Ishikawa (cell line): Measurements from ENCODE around the gene LCP1.

Experiments used
- CEBPB ChIP-seq: IDR thresholded peaks from 2 replicates; pipeline ENCODE4 v1.6.1; 2012
- CREB1 ChIP-seq: IDR thresholded peaks from 2 replicates; pipeline ENCODE4 v1.6.1; 2012; ENCODE audit warnings: low read depth
- EGR1 ChIP-seq: IDR thresholded peaks from 2 replicates; pipeline ENCODE4 v1.6.1; 2012
- EP300 ChIP-seq: IDR thresholded peaks from 2 replicates; pipeline ENCODE4 v1.6.1; 2012; ENCODE audit warnings: borderline replicate concordance
- FOXM1 ChIP-seq: IDR thresholded peaks from 2 replicates; pipeline ENCODE4 v1.6.1; 2012; ENCODE audit warnings: low read depth, borderline replicate concordance
- NFIC ChIP-seq: IDR thresholded peaks from 2 replicates; pipeline ENCODE4 v1.6.1; 2012
- RAD21 ChIP-seq: IDR thresholded peaks from 2 replicates; pipeline ENCODE4 v1.6.1; 2012; ENCODE audit warnings: low read depth
- TAF1 ChIP-seq: IDR thresholded peaks from 2 replicates; pipeline ENCODE4 v1.6.1; 2012; ENCODE audit warnings: low read depth, mild to moderate bottlenecking
- TCF12 ChIP-seq: IDR thresholded peaks from 2 replicates; pipeline ENCODE4 v1.6.1; 2012; ENCODE audit warnings: low read depth
- TEAD4 ChIP-seq: IDR thresholded peaks from 2 replicates; pipeline ENCODE4 v1.6.1; 2012
- YY1 ChIP-seq: IDR thresholded peaks from 2 replicates; pipeline ENCODE4 v1.6.1; 2012; ENCODE audit warnings: low read depth
- ZBTB7A ChIP-seq: IDR thresholded peaks from 2 replicates; pipeline ENCODE4 v1.6.1; 2012; ENCODE audit warnings: low read depth
- TF ChIP-seq, protein P1 (sequence below): IDR thresholded peaks from 2 replicates; pipeline ENCODE4 v1.6.1; 2012; ENCODE audit warnings: low read depth, mild to moderate bottlenecking
- TF ChIP-seq, protein P2 (sequence below): IDR thresholded peaks from 2 replicates; pipeline ENCODE4 v1.6.1; 2012
- TF ChIP-seq, protein P3 (sequence below): IDR thresholded peaks from 2 replicates; pipeline ENCODE4 v1.6.1; 2012

The LCP1 gene

DNA sequence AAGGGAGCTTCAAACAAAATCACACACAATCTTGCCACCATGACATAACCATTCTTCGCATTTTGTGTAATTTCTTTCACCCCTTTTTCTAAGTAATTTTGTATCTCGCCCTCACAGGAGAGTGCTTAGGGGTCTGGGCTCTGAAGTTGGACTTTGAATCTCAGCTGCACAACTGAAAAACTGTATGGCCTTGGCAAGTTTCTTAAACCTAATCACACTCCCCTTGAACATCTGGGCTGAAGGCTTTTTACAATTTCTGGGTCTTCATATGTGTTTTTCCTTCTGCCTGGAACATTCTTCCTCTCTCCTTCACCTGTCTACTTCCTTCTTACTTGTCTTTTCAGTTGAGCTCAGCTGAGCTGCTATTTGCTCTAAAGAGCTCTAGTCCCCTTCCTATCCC is 52.9 kb downstream of the LCP1 start:
- TF ChIP-seq TAF1 (no peak), ZBTB7A (no peak), EP300 (no peak), EGR1 (no peak), NFIC (no peak), CREB1 (no peak)
- TF ChIP-seq, protein P1, sequence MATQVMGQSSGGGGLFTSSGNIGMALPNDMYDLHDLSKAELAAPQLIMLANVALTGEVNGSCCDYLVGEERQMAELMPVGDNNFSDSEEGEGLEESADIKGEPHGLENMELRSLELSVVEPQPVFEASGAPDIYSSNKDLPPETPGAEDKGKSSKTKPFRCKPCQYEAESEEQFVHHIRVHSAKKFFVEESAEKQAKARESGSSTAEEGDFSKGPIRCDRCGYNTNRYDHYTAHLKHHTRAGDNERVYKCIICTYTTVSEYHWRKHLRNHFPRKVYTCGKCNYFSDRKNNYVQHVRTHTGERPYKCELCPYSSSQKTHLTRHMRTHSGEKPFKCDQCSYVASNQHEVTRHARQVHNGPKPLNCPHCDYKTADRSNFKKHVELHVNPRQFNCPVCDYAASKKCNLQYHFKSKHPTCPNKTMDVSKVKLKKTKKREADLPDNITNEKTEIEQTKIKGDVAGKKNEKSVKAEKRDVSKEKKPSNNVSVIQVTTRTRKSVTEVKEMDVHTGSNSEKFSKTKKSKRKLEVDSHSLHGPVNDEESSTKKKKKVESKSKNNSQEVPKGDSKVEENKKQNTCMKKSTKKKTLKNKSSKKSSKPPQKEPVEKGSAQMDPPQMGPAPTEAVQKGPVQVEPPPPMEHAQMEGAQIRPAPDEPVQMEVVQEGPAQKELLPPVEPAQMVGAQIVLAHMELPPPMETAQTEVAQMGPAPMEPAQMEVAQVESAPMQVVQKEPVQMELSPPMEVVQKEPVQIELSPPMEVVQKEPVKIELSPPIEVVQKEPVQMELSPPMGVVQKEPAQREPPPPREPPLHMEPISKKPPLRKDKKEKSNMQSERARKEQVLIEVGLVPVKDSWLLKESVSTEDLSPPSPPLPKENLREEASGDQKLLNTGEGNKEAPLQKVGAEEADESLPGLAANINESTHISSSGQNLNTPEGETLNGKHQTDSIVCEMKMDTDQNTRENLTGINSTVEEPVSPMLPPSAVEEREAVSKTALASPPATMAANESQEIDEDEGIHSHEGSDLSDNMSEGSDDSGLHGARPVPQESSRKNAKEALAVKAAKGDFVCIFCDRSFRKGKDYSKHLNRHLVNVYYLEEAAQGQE, result no peak

DNA sequence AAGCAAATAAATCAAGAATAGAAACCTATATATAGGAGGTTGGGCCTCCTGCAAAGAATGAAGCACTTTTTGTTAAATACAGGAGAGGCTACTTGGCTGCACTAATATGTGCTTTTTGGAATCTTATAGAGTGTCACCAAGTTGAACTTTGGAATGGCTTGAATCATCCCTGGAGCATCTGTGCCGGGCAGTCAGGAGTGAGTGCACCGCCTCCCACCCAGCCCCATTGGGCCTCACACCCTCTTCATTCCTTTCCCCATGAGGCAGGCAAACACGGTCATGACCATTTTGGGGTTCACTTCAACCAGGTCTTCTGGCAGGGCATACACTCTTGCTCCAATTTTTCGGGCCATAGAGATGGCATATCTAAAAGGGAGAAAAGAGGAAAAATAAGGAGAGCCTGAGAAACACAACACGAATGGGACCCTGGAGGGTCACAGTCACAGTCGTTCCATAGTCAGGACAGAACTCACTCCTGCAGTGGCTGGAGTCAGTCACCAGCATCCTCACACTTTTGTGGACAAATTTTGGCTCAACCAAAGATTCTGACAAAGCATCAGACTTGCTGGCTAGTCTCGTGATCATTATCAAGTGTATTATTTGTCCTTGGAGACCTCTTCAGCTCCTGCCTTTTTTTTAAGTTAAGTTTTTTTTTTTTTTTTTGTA is 54.5 kb downstream of the LCP1 start:
- TF ChIP-seq TCF12, result no peak
- TF ChIP-seq CEBPB, result no peak

DNA sequence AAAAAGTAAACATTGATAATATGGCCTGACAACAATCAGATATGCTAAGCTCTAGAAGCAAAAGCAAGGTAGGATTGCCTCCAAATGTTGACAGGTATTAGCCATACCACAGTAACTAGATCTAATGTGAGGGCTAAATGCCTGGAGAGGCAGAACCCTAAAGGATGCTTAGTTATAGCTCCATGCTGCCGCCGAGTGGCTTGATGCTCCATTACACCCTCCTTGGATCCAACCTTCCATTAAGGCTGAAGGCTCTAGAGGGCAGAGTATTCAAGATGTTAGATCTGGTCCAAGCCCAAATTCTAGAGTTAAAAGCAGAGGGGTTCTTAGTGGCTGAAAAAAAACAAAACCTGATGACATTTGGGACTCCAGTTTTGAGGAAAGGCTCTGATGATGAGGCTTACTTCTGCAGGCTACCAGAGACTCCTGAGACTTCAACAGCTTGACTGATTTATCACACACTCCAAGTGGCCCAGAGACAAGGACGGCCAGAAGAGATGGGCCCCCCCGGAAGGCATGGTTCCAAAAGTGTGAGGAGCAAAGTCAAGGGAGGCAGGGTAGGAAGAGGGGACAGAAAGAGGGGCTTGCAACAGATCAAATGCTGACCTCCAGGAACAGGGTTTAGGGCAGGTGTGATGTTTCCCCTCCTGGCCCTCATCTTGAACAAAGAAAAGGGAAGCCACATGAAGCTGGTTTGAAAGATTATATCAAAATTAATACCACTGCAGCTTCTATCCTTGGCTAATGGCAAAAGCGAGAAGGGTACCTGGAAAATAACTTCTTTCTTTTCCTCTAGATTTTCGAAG is 55.2 kb downstream of the LCP1 start:
- no peak for TF ChIP-seq YY1
- peak; percentile 74 for TF ChIP-seq RAD21

DNA sequence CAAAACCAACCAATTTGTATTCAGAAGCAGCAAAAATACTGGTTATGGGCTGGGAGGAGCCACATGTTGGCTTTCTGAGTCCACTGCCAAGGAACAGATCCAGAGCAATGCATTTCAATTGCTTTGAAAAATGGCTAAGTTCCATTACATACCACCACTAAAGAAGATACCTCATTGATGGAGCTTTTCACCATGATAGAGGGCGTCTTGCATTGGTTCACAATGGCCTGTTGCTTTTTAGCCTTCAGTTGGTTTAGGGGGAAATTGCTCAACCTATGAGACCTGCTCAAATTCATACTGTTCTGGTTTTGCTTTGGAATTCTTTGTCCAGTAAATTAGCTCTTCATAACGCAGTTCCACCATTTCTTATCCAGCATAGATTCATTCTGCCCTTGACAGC is 55.9 kb downstream of the LCP1 start:
- TF ChIP-seq TCF12, result no peak
- TF ChIP-seq YY1, result no peak
- TF ChIP-seq, protein P2, sequence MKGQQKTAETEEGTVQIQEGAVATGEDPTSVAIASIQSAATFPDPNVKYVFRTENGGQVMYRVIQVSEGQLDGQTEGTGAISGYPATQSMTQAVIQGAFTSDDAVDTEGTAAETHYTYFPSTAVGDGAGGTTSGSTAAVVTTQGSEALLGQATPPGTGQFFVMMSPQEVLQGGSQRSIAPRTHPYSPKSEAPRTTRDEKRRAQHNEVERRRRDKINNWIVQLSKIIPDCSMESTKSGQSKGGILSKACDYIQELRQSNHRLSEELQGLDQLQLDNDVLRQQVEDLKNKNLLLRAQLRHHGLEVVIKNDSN, result no peak
- TF ChIP-seq, protein P3, sequence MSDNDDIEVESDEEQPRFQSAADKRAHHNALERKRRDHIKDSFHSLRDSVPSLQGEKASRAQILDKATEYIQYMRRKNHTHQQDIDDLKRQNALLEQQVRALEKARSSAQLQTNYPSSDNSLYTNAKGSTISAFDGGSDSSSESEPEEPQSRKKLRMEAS, result no peak
- TF ChIP-seq, protein P1, result no peak
- no peak for TF ChIP-seq ZBTB7A
- TF ChIP-seq EP300, result no peak
- TF ChIP-seq FOXM1, result no peak
- no peak for TF ChIP-seq RAD21
- no peak for TF ChIP-seq CEBPB
- TF ChIP-seq TEAD4, result no peak
- no peak for TF ChIP-seq TAF1
- no peak for TF ChIP-seq NFIC

DNA sequence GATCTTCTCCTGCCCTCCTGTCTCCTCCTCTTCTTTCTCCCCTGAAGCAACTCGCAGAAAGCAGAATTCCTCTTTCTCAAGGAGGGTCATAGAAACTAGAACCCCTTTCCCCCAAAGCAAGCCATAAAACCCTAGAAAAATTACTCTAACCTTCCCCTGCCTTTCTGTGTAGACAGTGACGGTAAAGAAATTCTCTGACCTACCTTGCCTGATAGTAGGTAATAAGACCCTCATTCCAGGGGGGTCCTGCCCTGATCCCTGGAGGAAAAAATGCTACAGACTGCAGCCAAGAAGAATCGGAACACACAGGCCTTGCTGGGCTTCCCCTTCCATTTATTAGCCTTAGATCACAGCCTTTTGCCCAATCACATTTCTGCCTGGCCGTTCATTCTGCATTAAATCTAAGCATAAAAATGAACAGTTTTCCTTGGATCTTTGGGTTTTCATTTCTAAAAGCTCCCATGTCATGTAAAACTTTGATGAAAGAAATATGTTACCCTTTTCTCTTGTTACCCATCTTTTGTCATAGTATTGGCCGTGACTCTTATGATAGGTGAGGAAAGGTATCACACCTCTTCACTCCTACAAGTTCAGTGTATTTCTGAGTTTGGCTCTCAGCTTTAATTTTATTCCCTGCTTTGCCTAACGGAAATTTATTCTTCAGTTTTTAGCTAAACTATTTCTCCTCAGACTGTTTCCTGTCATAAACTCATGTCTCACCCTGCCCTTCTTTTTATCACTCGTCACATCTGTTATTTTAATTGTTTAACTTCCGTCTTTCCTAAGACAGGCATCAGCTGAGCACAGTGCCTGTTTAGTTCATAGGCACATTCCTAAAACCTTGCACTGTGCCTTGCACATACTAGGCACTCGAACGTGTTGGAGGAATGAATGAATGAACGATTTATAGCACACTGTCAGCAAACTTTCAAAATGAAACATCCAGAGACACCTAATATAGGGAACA is 56.7 kb downstream of the LCP1 start:
- TF ChIP-seq TCF12 (no peak), EP300 (no peak), ZBTB7A (no peak), EGR1 (no peak), TAF1 (no peak), YY1 (no peak), NFIC (no peak), CEBPB (no peak)
- TF ChIP-seq, protein P1, result no peak
- TF ChIP-seq, protein P2, result no peak
- TF ChIP-seq, protein P3, result no peak
